Endometrial microvascular endothelial cells (primary cell): ENCODE measurements around the gene ZYG11A. TPM values are rescaled to one million over a fixed set of nuclear protein-coding genes. Genes with fewer than 3 reads are reported as not detected.

ENCODE experiments used
- in situ Hi-C: cut with HindIII; loops from 2 replicates; pipeline ENCODE4 v1.10.0; 2017; ENCODE audit warnings: low sequenced_read_pairs, low pct_unique_long_range_greater_than_20kb; ENCODE audit errors: inconsistent ontology term
- total RNA-seq: library from RNA; depleted of rRNA; stranded (reverse); fragments of >200 nt; gene quantifications from one replicate; pipeline ENCODE4 v1.2.3, GENCODE V29; 2015; ENCODE audit errors: inconsistent ontology term

ZYG11A gene
- total RNA-seq, 1 donor from 2014 or later, result under 0.01 TPM

GRCh38 chr1:52914463-52914862 lies 71.9 kb downstream of the ZYG11A start:
- in situ Hi-C loops, result no loop called here

DNA sequence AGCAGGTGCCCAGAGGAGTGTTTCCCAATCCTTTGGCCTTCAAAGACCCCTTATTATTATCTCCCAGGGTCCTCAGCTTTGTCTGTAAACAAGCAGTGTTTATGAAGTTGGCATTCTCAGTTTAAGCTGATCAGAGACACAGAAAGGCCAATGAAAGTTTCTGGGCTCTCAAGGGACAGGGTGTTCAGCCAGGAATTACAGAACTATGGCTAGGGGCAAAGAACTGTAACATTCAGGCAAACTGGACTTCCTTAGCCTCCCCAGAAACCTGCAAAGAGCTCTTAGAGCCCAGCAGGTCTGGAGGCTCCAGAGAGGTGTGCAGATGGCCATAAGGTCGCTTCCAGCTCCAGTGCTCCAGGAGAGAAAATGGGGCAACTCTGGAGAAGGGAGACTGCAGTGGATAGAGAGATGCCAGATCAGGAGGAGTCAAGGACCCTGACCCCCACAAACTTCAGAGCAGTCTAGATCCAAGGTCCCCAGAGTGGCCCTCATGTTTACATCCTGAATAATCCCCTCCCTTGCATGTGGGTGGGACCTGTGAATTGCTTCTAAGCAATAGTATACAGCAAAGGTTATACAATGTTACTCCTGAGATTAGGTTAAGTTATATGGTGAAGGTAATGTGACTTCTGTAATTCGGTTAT lies 72.8 kb downstream of the ZYG11A start:
- in situ Hi-C loops, result no loop called here

DNA sequence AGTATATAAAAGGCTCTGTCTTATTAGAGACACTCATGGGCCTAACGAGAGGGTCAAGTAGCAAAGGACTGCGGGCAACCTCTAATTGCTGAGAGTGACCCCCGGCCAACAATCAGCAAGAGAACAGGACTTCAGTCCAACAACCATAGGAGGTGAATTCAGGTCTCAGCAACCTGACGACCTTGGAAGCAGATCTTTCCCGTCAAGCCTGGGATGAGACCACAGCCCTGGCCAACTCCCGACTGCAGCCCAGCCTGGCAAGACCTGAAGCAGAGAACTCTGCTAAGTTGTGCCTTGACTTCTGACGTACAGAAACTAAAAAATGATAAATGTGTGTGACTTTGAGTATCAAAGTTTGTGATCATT lies 73.3 kb downstream of the ZYG11A start:
- in situ Hi-C loops, result no loop called here

DNA sequence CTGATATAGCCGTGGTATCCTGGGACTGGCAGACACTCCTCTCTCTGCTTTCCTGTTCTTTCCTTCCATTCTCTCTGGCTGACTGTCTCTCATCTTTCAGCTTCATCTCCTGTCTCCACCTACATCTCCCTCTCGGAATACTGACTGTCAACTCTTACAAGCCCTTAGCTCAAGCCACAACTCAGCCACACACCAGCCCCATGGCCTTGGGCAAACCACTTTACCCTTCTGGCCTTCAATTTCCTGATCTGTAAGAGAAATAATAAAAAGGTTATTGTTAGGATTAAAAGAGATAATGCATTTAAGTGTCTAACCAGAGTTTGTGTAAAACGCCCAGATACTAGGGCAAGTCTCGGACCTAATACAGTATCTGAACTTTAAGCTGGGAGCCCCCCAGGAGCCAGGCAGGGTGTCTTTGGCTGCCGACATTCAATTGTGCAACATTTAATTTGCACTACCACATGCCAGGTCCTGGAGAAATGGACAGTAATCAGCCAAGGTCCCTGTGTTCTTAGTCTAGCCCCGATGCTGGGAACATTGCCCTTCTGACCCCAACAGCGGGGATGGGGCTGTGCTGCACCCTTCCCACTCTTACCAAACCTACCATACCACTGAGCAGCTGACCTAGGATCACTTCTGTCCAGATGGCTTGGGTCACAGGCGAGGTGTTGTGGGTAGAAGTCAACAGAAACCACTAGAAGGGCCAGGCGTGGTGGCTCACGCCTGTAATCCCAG lies 73.8 kb downstream of the ZYG11A start:
- in situ Hi-C loops, result no loop called here

- in situ Hi-C loops, result no loop called here
These were observed 74.6 kb downstream of the ZYG11A start for GRCh38 chr1:52917156-52917555.

- in situ Hi-C loops, result no loop called here
These were observed 75.0 kb downstream of the ZYG11A start for GRCh38 chr1:52917581-52917980.

GRCh38 chr1:52918201-52918600 lies 75.6 kb downstream of the ZYG11A start:
- in situ Hi-C loops, result no loop called here

GRCh38 chr1:52919051-52919722 lies 76.6 kb downstream of the ZYG11A start:
- in situ Hi-C loops, result no loop called here

- in situ Hi-C loops, result no loop called here
These were observed 77.3 kb downstream of the ZYG11A start for GRCh38 chr1:52919723-52920483.

DNA sequence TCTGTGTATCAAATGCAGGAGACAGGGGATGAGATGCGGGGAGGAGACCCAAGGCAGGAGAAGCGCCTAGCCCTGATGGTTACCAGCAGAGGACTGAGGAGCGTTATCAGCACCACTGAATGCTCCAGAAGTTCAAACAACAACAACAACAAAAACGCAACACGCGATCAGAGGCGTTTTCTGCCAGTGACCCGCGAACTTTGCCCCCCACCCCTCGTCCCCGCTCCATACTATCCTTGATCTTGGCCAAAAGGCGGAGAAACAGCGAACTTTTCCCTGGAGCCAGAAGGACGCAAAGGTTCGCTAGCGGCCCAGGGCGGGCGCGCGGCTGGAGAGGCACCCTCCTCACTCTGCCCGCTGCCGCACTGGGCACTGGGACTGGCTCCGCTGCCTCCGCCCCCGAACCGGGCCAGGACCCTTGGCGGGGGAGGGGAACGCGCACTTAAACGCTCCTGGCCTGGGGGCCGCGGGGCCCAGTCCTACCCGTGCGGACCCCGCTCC lies 78.3 kb downstream of the ZYG11A start:
- in situ Hi-C loops, result no loop called here

- in situ Hi-C loops, result no loop called here
These were observed 83.0 kb downstream of the ZYG11A start for GRCh38 chr1:52925571-52926005.

DNA sequence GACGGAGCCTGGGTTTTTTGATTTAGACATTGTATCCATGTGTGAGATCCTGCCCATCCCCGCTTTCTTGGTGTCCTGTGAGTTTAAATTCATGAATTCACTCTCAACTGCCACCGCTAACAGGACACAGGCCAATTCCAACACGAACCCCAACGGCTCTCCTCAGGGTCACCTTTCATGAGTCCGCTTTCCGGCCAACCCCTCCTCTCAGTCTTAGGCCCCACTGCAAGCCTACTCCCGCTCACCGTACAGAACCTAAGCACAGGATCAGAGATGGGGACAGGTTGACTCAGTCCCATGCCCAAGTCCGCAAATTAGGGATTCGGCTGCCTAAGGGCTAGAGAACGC lies 84.3 kb downstream of the ZYG11A start:
- in situ Hi-C loops, result no loop called here

- in situ Hi-C loops, result no loop called here
These were observed 84.9 kb downstream of the ZYG11A start, which contains the start of gene SCP2 for GRCh38 chr1:52927212-52928014. TSS of gene SCP2 (plus strand) at chr1:52927276. CDS start at chr1:52927397, 121 bp downstream.

DNA sequence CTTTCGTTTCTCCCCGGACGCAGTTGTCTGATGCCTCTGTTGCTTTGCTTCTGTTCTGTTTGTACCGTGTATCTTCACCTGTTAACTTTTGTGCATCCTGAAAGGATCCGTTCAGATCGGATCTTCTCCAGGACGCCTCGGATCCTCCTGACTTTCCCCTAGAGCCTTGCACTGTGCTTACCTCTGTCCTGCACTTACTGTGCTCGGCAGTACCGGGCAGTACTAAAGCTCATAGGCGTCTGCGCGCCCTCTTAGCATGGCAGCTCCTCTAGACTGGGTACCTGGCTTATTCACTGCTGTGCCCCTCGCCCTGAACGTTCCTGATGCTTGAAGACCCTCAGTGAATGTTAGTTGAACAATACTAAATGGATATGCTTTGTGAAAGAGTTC lies 85.5 kb downstream of the ZYG11A start:
- in situ Hi-C loops, result no loop called here

DNA sequence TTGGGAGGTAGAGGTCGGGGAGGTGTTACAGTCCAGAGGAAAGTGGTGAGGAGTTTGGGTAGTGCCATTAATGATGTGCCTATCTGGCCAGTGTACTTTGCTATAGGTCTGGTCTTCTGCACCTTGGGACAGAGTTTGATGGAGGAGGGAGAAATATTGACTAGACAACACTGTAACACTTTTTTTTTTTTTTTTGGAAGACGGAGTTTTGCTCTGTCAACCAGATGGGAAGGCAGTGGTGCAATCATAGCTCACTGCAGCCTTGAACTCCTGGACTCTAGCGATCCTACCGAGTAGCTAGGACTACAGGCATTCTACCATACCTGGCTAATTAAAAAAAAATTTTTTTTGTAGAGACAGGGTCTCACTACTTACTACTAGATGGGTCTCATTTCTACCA lies 86.5 kb downstream of the ZYG11A start:
- in situ Hi-C loops, result no loop called here

DNA sequence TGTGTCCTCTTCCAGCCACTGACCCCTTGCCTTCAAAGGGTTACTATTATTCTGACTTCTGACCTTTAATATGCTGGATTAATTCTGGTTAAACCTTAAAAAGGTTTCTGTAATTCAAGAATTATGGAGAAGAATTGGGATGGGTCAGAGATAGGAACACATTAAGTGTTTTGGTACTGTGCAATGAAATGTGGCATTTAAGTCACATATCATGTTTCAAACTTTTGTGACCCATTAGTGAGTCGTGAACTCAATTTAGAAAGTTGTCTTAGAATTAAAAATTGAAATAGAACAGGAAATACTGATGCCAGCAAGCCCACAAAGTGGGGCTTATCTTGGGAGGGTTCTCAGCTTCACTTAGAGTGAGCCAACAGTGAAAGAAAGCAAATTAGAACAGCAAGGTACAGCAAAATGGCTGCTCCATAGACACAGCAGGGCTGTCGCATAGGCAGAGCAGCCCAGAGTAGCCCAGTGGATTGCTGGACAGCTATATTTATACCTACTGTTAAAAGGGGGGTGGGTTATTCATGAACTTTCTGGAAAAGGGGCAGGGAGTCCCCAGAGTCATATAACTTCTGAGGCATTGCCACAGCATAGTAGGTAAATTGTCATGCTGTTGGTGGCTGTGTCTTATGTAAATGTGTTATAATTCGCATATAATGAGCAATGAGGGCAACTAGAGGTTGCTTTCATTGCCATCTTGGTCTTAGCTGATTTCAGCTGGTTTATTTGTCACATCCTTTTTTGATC lies 95.0 kb downstream of the ZYG11A start:
- in situ Hi-C loops, result no loop called here

DNA sequence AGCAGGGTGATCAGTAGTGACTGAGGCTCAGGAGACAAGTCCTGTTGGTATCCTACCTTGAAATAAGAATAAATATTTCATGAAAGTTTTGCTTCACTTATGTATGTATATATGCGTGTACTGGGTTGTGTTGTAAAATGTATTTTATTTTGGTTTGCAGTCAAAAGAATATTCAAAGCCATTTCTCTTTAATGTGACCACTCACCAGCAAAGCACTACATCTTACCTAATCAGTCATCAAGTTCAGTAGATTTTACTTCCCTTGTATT lies 95.6 kb downstream of the ZYG11A start:
- in situ Hi-C loops, result no loop called here

DNA sequence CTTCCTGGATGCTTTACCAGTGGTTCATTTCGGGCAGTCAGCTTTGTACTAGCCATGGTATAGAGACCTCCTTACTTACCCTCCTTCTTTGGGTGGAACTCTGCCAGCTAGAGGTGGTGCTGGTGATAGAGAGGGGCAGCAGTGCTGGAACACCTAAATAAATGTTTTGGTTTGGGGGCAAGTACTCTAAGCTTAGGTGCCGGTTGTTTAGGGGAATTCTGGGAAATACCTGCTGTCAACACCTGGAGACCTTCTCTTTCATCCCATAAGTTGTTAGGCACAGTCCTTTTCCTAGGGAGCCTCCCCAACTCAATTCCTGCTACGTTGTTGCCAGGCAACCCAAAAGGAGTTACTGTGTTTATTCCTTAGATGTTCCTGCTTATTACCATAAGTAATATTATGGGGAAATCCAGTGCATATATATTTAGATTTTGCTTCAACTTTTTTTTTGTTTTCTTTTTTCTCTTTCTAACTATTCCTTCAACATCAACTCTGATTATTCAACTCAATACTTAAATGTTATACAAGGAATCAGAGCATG lies 101.4 kb downstream of the ZYG11A start:
- in situ Hi-C loops, result no loop called here
